Measurements from ENCODE around the gene SH3BGR.

Gene SH3BGR

GRCh38 chr21:39461419-39461818 is 9.6 kb downstream of the SH3BGR start:
- TF ChIP-seq CTCF (conservative IDR thresholded peaks at IDR 0.05; ENCODE audit: low read depth, low read length): no peak
- no peak for DNase-seq (ENCODE audit: low read depth)
- H3K4me3 ChIP-seq (ENCODE audit: low read depth, low read length): no peak overlapping the region

GRCh38 chr21:39463308-39463707 is 11.5 kb downstream of the SH3BGR start:
- TF ChIP-seq CTCF (conservative IDR thresholded peaks at IDR 0.05; ENCODE audit: low read depth, low read length): no peak
- no peak for DNase-seq (ENCODE audit: low read depth)
- H3K4me3 ChIP-seq (ENCODE audit: low read depth, low read length): no peak overlapping the region

GRCh38 chr21:39466584-39466983 is 14.8 kb downstream of the SH3BGR start:
- no peak for DNase-seq (ENCODE audit: low read depth)
- no peak for TF ChIP-seq CTCF (conservative IDR thresholded peaks at IDR 0.05; ENCODE audit: low read depth, low read length)
- no peak overlapping the region for H3K4me3 ChIP-seq (ENCODE audit: low read depth, low read length)

- TF ChIP-seq CTCF (conservative IDR thresholded peaks at IDR 0.05; ENCODE audit: low read depth, low read length): no peak
- DNase-seq (ENCODE audit: low read depth): no peak
- no peak overlapping the region for H3K4me3 ChIP-seq (ENCODE audit: low read depth, low read length)
These were observed 16.0 kb downstream of the SH3BGR start for GRCh38 chr21:39467746-39468145.

- H3K4me3 ChIP-seq (ENCODE audit: low read depth, low read length): no peak overlapping the region
- no peak for TF ChIP-seq CTCF (conservative IDR thresholded peaks at IDR 0.05; ENCODE audit: low read depth, low read length)
- DNase-seq (ENCODE audit: low read depth): no peak
These were observed 16.8 kb downstream of the SH3BGR start for GRCh38 chr21:39468559-39468958.

GRCh38 chr21:39471598-39471997 is 19.8 kb downstream of the SH3BGR start:
- no peak for DNase-seq (ENCODE audit: low read depth)
- no peak for TF ChIP-seq CTCF (conservative IDR thresholded peaks at IDR 0.05; ENCODE audit: low read depth, low read length)
- no peak overlapping the region for H3K4me3 ChIP-seq (ENCODE audit: low read depth, low read length)

GRCh38 chr21:39472786-39473185 is 21.0 kb downstream of the SH3BGR start:
- no peak for TF ChIP-seq CTCF (conservative IDR thresholded peaks at IDR 0.05; ENCODE audit: low read depth, low read length)
- DNase-seq (ENCODE audit: low read depth): no peak

More at GRCh38 chr21:39472786-39473185, 21.0 kb downstream of the SH3BGR start:
- no peak overlapping the region for H3K4me3 ChIP-seq (ENCODE audit: low read depth, low read length)
